Neural cell (in vitro differentiated cells): Measurements from ENCODE around the gene RHOBTB3. TPM values are rescaled to one million over a fixed set of nuclear protein-coding genes. Genes with fewer than 3 reads are reported as not detected.

Experiments used
- H2AFZ ChIP-seq: fragments of 200-600, 300-800 bp; sonication (generic), shearing (Covaris generic); 2 replicates; pipeline ENCODE4 v1.6.0; 2014; ENCODE audit warnings: low read depth, mild to moderate bottlenecking, antibody characterized with exemption, low read length, moderate library complexity
- H3F3A ChIP-seq: fragments of 200-600 bp; shearing (Covaris generic); 2 replicates; pipeline ENCODE4 v1.6.1; 2016; ENCODE audit warnings: mild to moderate bottlenecking, moderate library complexity, mixed read lengths, antibody characterized with exemption, low read length; ENCODE audit not compliant: insufficient read depth, poor library complexity, severe bottlenecking
- H3K27ac ChIP-seq: fragments of 200-600, 300-800 bp; sonication (generic), shearing (Covaris generic); 2 replicates; pipeline ENCODE4 v1.5.1; 2014; ENCODE audit warnings: mild to moderate bottlenecking, low read length, moderate library complexity
- H3K27me3 ChIP-seq: fragments of 300-800, 200-600 bp; sonication (generic), shearing (Covaris generic); 2 replicates; pipeline ENCODE4 v1.6.0; 2014; ENCODE audit warnings: mild to moderate bottlenecking, low read depth, low read length, moderate library complexity; ENCODE audit not compliant: insufficient read depth
- H3K36me3 ChIP-seq: fragments of 300-800, 200-600 bp; sonication (generic), shearing (Covaris generic); 2 replicates; pipeline ENCODE4 v1.5.1; 2014; ENCODE audit warnings: mild to moderate bottlenecking, antibody characterized with exemption, low read length, moderate library complexity; ENCODE audit not compliant: insufficient read depth
- H3K4me2 ChIP-seq: fragments of 300-800, 200-600 bp; sonication (generic), shearing (Covaris generic); 2 replicates; pipeline ENCODE4 v1.6.0; 2014; ENCODE audit warnings: mild to moderate bottlenecking, low read length
- H3K4me3 ChIP-seq: fragments of 300-800, 200-600 bp; sonication (generic), shearing (Covaris generic); 2 replicates; pipeline ENCODE4 v1.5.1; 2014; ENCODE audit warnings: mild to moderate bottlenecking, low read length, moderate library complexity
- H3K79me2 ChIP-seq: fragments of 200-600 bp; shearing (Covaris generic); replicated peaks from 2 replicates; pipeline ENCODE4 v1.6.0; 2014; ENCODE audit warnings: mild to moderate bottlenecking, low read length, moderate library complexity; ENCODE audit not compliant: insufficient read depth
- H3K9ac ChIP-seq: fragments of 300-800, 200-600 bp; sonication (generic), shearing (Covaris generic); 2 replicates; pipeline ENCODE4 v1.6.1; 2016; ENCODE audit warnings: mild to moderate bottlenecking, low read length, mixed read lengths
- H3K9me2 ChIP-seq: fragments of 200-600 bp; shearing (Covaris generic); 2 replicates; pipeline ENCODE4 v1.6.1; 2016; ENCODE audit warnings: mild to moderate bottlenecking, low read length, mixed read lengths; ENCODE audit not compliant: insufficient read depth
- H3K9me3 ChIP-seq: fragments of 200-600, 300-800 bp; sonication (generic), shearing (Covaris generic); 2 replicates; pipeline ENCODE4 v1.6.1; 2016; ENCODE audit warnings: mild to moderate bottlenecking, mixed run types, low read length, moderate library complexity, mixed read lengths
- H4K20me1 ChIP-seq: fragments of 200-600 bp; shearing (Covaris generic); 2 replicates; pipeline ENCODE4 v1.6.1; 2016; ENCODE audit warnings: mild to moderate bottlenecking, mixed run types; ENCODE audit not compliant: insufficient read depth
- EP300 ChIP-seq: fragments of 450-650 bp; conservative IDR thresholded peaks from 2 replicates; pipeline ENCODE4 v1.6.1; 2014; ENCODE audit warnings: antibody characterized with exemption, mild to moderate bottlenecking, moderate library complexity; ENCODE audit not compliant: poor library complexity, severe bottlenecking
- EZH2 ChIP-seq: fragments of 200-600, 300-800 bp; shearing (Covaris generic), sonication (generic); IDR thresholded peaks from 2 replicates; pipeline ENCODE4 v1.6.1; 2014; ENCODE audit warnings: antibody characterized with exemption, low read length, borderline replicate concordance, mild to moderate bottlenecking; ENCODE audit not compliant: insufficient read depth, poor library complexity, severe bottlenecking
- POLR2AphosphoS5 ChIP-seq: IDR thresholded peaks from 2 replicates; pipeline ENCODE4 v1.6.1; 2012
- RAD21 ChIP-seq: fragments of 450-650 bp; conservative IDR thresholded peaks from 2 replicates; pipeline ENCODE4 v1.6.1; 2014; ENCODE audit warnings: antibody characterized with exemption, mild to moderate bottlenecking, moderate library complexity
- SMC3 ChIP-seq: fragments of 450-650 bp; conservative IDR thresholded peaks from 2 replicates; pipeline ENCODE4 v1.6.1; 2014; ENCODE audit warnings: antibody characterized with exemption, mild to moderate bottlenecking, moderate library complexity; ENCODE audit not compliant: poor library complexity
- TAF1 ChIP-seq: IDR thresholded peaks from 2 replicates; pipeline ENCODE4 v1.6.1; 2012; ENCODE audit warnings: low read depth
- polyA plus RNA-seq: library from polyadenylated mRNA; depleted of rRNA; stranded (reverse); fragments of >200 nt; gene quantifications from 2 replicates; pipeline ENCODE4 v1.2.3, GENCODE V29; 2014
- TF ChIP-seq, protein P1 (sequence below): fragments of 450-650 bp; IDR thresholded peaks from 2 replicates; pipeline ENCODE4 v1.5.1; 2014; ENCODE audit warnings: antibody characterized with exemption, mild to moderate bottlenecking, moderate library complexity; ENCODE audit not compliant: poor library complexity, severe bottlenecking
- TF ChIP-seq, protein P2 (sequence below): IDR thresholded peaks from 2 replicates; pipeline ENCODE4 v1.6.1; 2012; ENCODE audit warnings: borderline replicate concordance

Gene RHOBTB3
- polyA plus RNA-seq, 1 donor from 2014 or later, result 99.4 TPM

GRCh38 chr5:95822542-95823181, 91.5 kb downstream of the RHOBTB3 start, which contains the start of gene GLRX:
Gene GLRX, minus strand, starts transcription at chr5:95822726. Its CDS starts 64 bp downstream, at chr5:95822662.
- no peaks in the 10 kb centered on the region for H3K9me2 ChIP-seq
- peak within 1 kb of the TSS; percentile 83 for H3K4me3 ChIP-seq
- H2AFZ ChIP-seq, result peak within 1 kb of the TSS; percentile 94
- H3K9ac ChIP-seq, result peak within 1 kb of the TSS; percentile 77
- H3K79me2 ChIP-seq, result peaks cover 3% of the 10 kb centered on the region
- TF ChIP-seq POLR2AphosphoS5 (peak; percentile 76), RAD21 (no peak), EP300 (no peak), TAF1 (no peak)
- H3K27me3 ChIP-seq, result no peaks in the 10 kb centered on the region
- peak within 1 kb of the TSS; percentile 82 for H3K4me2 ChIP-seq
- no peaks in the 10 kb centered on the region for H3F3A ChIP-seq
- no peaks in the 10 kb centered on the region for H3K36me3 ChIP-seq
- peak within 1 kb of the TSS; percentile 85 for H3K27ac ChIP-seq
- no peaks in the 10 kb centered on the region for H4K20me1 ChIP-seq
- H3K9me3 ChIP-seq, result no peaks in the 10 kb centered on the region

- Histone ChIP-seq H3K4me3 (no peak overlapping the region), H3K9me3 (no peaks in the 10 kb centered on the region), H3K9me2 (no peaks in the 10 kb centered on the region), H3K79me2 (peaks cover 3% of the 10 kb centered on the region), H3K27me3 (no peaks in the 10 kb centered on the region), H4K20me1 (no peaks in the 10 kb centered on the region), H3K9ac (no peak overlapping the region), H3K27ac (no peak overlapping the region), H3F3A (no peaks in the 10 kb centered on the region), H3K36me3 (no peaks in the 10 kb centered on the region), H2AFZ (no peak overlapping the region), H3K4me2 (no peak overlapping the region)
- TF ChIP-seq, protein P1, sequence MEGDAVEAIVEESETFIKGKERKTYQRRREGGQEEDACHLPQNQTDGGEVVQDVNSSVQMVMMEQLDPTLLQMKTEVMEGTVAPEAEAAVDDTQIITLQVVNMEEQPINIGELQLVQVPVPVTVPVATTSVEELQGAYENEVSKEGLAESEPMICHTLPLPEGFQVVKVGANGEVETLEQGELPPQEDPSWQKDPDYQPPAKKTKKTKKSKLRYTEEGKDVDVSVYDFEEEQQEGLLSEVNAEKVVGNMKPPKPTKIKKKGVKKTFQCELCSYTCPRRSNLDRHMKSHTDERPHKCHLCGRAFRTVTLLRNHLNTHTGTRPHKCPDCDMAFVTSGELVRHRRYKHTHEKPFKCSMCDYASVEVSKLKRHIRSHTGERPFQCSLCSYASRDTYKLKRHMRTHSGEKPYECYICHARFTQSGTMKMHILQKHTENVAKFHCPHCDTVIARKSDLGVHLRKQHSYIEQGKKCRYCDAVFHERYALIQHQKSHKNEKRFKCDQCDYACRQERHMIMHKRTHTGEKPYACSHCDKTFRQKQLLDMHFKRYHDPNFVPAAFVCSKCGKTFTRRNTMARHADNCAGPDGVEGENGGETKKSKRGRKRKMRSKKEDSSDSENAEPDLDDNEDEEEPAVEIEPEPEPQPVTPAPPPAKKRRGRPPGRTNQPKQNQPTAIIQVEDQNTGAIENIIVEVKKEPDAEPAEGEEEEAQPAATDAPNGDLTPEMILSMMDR, result no peak
- TF ChIP-seq SMC3 (no peak), RAD21 (no peak), EZH2 (no peak), TAF1 (no peak)
- TF ChIP-seq, protein P2, sequence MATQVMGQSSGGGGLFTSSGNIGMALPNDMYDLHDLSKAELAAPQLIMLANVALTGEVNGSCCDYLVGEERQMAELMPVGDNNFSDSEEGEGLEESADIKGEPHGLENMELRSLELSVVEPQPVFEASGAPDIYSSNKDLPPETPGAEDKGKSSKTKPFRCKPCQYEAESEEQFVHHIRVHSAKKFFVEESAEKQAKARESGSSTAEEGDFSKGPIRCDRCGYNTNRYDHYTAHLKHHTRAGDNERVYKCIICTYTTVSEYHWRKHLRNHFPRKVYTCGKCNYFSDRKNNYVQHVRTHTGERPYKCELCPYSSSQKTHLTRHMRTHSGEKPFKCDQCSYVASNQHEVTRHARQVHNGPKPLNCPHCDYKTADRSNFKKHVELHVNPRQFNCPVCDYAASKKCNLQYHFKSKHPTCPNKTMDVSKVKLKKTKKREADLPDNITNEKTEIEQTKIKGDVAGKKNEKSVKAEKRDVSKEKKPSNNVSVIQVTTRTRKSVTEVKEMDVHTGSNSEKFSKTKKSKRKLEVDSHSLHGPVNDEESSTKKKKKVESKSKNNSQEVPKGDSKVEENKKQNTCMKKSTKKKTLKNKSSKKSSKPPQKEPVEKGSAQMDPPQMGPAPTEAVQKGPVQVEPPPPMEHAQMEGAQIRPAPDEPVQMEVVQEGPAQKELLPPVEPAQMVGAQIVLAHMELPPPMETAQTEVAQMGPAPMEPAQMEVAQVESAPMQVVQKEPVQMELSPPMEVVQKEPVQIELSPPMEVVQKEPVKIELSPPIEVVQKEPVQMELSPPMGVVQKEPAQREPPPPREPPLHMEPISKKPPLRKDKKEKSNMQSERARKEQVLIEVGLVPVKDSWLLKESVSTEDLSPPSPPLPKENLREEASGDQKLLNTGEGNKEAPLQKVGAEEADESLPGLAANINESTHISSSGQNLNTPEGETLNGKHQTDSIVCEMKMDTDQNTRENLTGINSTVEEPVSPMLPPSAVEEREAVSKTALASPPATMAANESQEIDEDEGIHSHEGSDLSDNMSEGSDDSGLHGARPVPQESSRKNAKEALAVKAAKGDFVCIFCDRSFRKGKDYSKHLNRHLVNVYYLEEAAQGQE, result no peak
These were observed 92.1 kb downstream of the RHOBTB3 start for GRCh38 chr5:95823218-95823737.
